ES-I3 (cell line): Measurements from ENCODE around the gene GP1BA.
A peak's percentile ranks its signal among the peaks of the same experiment; 100 is the strongest.

ENCODE experiments used
- H3K36me3 ChIP-seq: 2 replicates; pipeline ENCODE4 v1.6.1; 2013; ENCODE audit warnings: mild to moderate bottlenecking, low read length, control low read depth, moderate library complexity; ENCODE audit not compliant: insufficient read depth
- H3K4me1 ChIP-seq: 2 replicates; pipeline ENCODE4 v1.6.1; 2013; ENCODE audit warnings: mild to moderate bottlenecking, control low read depth, low read length; ENCODE audit not compliant: insufficient read depth
- H3K9ac ChIP-seq: 2 replicates; pipeline ENCODE4 v1.6.1; 2013; ENCODE audit warnings: low read depth, mild to moderate bottlenecking, low read length, moderate library complexity
- H3K9me3 ChIP-seq: 2 replicates; pipeline ENCODE4 v1.6.1; 2013; ENCODE audit warnings: mild to moderate bottlenecking, low read length, moderate library complexity; ENCODE audit not compliant: control insufficient read depth, insufficient read depth

Gene GP1BA

DNA sequence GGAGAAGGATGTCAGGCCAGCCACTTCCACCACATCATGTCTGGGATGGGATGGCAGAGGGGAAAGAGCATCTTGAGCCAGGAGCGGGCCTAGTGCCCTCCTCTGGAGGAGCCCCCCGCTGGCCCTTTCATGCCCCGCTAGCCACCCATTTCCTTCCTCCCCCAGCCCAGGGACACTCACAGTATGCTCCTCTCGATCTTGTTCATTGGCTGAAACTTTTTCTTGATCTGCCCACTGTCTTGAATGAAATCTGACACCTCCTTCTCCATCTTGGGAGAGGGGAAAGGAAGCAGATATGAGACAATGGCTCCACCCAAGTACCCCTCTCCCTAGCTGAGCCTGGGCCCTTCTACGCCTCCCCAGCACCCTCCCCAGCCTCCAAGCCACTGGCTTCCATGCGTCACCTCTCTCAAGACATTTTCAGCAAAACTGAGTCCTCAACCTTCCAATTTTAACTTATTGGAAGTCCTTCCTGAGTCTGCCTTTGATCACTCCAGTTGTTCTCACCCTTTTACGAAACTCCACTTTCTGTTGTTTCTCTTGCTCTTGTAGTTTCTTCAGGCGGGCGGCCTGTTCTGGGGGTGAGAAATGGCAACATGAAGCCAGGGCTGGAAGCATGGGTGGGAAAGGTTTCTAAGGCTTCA is 28.3 kb downstream of the GP1BA start:
- H3K9me3 ChIP-seq: no peaks in the 10 kb centered on the region
- H3K4me1 ChIP-seq: no peaks in the 10 kb centered on the region; the same call in 1 of the 2 replicates
- H3K9ac ChIP-seq: no peak overlapping the region
- no peaks in the 10 kb centered on the region; the same call in 1 of the 2 replicates for H3K36me3 ChIP-seq

DNA sequence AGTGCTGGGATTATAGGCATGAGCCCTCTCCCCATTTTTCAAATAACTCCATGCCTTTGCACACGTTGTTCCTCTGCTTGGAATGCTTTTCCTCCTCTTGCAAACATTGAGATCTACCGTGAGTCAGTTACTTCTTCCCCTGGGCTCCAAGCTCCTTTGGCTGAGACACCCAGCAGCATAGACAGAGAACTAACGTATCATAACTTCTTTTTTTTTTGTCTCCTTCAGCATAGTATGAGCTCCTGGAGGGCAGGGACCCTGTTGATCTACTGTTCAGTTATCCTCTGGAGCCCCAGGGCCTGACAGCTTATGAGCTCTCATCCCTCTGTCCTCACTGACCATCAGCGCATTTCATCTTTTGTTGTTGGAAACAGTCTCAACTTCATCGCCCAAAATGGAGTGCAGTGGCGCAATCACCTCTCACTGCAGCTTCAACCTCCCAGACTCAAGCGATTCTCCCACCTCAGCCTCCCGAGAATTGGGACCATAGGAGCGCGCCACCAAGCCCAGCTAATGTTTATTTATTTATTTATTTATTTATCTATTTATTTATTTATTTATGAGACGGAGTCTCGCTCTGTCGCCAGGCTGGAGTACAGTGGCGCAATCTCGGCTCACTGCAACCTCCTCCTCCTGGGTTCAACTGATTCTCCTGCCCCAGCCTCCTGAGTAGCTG is 33.4 kb downstream of the GP1BA start:
- no peaks in the 10 kb centered on the region for H3K9me3 ChIP-seq
- H3K36me3 ChIP-seq: peaks cover 5% of the 10 kb centered on the region
- peaks cover 11% of the 10 kb centered on the region for H3K4me1 ChIP-seq
- H3K9ac ChIP-seq: no peak overlapping the region

DNA sequence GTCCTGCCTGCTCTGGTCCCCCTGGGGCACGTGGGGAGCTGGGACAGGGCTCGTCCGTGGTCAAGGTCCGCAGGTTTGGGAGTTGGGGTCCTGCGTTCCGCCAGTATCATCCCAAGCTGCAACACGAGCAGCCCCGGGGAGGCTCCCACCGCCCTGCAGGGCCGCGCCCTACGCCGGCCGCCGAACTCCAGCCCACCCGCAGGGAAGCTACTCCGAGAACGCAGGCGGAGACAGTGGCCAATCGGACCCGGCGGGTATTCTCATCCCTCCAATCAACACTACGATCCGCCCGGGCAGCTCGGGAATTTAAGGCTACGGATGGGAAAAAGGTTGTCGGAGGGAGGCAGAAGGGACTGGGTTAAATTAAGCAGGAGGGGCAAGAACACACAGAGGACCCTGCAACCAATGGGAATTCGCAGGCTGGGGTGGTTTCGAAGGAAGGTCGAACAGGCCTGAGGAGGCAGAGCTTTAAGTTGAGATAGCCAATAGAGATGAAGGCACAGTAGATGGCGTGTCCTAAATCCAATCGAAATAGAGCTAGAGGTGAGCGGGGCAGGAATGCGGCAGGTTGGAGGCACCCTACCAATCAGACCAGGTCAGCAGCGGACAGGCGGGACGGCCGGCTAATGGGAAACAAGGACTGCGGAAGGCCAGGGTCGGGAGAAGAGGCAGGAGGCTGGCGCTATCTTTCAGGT is 34.9 kb downstream of the GP1BA start:
- Histone ChIP-seq H3K4me1 (peaks cover 11% of the 10 kb centered on the region), H3K9ac (peak overlapping the region; percentile 73), H3K36me3 (peaks cover 5% of the 10 kb centered on the region), H3K9me3 (no peaks in the 10 kb centered on the region)

DNA sequence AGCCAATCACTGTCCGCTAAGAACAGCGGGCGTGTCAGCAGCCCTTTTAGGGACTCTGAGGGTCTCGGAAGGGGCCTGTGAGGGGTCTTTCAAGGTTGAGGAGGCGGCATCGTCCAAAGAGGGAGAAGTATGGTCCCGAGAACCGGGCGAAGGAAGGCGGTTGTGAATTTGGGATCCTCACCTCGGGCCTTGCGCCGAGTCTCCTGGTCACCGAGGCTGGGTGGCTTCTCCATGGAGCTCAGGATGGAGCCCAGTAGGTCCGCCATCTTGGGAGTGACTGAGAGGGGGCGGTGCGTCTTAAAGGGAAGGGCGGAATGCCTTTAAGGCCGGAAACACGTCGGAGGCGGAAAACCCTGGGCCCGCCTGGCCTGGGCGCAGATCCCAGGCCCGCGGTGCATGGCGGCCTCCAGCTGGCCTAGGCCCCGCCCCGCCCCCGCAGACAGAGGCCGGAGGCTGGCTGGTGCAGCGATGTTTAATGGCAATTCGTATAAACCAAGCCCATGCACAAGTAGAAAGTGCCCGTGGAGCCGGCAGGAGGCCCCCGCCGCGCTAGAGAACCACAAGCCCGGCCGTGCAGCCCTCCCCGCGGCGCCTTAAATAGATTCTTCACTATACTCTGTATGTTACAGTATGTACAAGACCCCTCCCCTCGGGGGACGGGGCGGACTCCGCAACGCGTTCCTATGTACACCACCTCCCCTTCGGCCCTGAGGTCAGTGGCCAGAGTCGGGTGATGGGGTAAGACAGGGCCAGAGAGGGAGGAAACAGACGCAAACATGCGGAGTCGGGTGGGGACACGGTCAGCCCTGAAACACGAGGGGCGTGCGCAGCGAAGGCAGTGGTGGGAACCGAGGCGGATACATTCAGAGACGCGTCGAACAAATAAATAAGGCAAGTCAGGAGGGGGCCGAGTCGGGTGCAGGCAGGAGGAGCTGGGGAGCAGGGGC is 35.7 kb downstream of the GP1BA start, which contains the start of gene SPAG7:
TSS of gene SPAG7 (minus strand) at position 279 of the 947 bp plus-strand sequence. CDS start at position 266, 13 bp downstream.
- Histone ChIP-seq H3K9ac (peak within 1 kb of the TSS; percentile 73), H3K9me3 (no peaks in the 10 kb centered on the region), H3K36me3 (peaks cover 5% of the 10 kb centered on the region), H3K4me1 (peaks cover 11% of the 10 kb centered on the region)

DNA sequence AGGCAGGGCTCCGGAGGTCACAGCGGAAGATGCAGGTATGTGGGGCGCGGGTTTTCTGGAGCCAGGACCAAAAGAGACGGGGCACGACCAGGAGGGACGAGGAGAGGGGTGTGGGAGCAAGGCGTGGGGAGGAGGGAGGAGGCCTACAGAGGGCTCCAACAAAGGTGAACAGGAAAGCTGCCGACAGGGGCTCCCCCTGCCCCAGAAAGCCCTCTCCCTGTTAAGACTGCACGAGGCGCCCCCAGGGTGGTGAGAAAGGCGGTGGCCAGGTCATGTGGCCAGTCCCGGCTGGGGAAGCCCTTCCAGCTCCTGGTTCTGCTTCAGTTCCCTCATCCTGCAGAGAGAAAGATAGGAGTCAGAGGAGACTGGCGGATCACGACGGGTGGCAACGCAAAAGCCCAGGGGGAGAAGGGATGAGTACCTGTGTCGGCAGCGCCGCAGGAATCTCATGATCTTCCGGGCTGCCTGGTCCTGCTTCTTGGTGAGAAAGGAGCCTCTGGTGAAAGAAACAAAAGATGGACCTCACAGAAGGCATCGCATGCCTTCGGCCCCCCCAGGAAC is 36.5 kb downstream of the GP1BA start:
- H3K4me1 ChIP-seq: peaks cover 15% of the 10 kb centered on the region
- no peaks in the 10 kb centered on the region for H3K9me3 ChIP-seq
- peaks cover 5% of the 10 kb centered on the region; the same call in 1 of the 2 replicates for H3K36me3 ChIP-seq
- H3K9ac ChIP-seq: peak overlapping the region; percentile 73

DNA sequence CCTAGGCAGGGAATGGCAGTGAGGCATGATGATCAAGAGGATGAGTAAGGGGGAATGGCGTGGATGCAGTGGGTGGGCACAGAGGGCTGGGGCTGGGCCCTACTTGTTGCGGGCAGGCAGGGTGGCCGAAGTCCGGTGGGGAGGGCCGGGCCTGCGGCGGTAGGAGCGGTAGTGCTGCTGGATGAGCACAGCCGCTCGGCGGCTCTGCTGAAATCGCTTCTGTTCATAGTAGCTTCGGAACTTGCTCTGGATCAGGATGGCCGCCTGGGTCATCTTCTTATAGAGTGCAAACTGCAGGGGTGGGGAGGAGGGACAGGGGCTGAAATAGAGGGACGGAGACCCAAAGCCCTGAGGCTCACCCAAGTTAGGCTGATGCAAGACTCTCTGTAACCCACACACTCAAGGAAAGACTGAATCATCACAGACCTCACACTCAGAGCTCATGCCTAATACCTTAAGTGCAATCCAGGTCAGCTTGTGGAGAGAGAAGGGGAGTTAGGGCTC is 37.0 kb downstream of the GP1BA start:
- peak overlapping the region; percentile 73 for H3K9ac ChIP-seq
- peaks cover 5% of the 10 kb centered on the region; the same call in 1 of the 2 replicates for H3K36me3 ChIP-seq
- H3K4me1 ChIP-seq: peaks cover 15% of the 10 kb centered on the region

DNA sequence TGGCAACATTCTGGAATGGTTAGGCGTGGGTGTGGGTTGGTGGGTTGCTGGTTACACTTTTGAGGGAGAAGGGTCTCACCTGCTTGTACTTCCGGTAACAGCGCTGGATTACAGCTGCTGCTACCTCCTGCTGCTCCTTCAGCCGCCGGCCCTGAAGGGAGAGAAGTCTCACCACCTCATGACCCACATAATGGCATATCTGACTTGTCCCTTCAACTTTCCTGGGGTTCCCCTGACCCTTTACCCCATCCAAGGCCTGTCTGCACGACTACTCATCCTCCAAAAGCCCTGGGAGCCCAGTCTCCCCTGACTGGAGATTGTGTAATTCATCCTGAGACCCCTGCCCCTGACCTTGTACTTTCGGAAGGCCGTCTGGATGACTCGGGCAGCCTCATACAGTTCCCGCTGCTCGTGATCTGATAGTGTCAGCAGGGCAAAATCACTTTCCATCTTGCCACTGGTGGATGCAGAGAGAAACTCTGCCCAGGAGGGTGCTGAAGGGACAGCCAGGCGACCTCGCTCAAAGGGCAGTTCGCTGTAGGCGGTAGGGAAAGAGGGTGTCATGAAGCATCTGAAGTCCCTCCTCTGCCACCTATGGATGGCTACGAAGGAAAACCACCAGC is 37.6 kb downstream of the GP1BA start:
- Histone ChIP-seq H3K4me1 (peaks cover 15% of the 10 kb centered on the region), H3K36me3 (peaks cover 5% of the 10 kb centered on the region; the same call in 1 of the 2 replicates), H3K9ac (peak overlapping the region; percentile 73), H3K9me3 (no peaks in the 10 kb centered on the region)

More for the DNA sequence above, 37.0 kb downstream of the GP1BA start:
- no peaks in the 10 kb centered on the region for H3K9me3 ChIP-seq

DNA sequence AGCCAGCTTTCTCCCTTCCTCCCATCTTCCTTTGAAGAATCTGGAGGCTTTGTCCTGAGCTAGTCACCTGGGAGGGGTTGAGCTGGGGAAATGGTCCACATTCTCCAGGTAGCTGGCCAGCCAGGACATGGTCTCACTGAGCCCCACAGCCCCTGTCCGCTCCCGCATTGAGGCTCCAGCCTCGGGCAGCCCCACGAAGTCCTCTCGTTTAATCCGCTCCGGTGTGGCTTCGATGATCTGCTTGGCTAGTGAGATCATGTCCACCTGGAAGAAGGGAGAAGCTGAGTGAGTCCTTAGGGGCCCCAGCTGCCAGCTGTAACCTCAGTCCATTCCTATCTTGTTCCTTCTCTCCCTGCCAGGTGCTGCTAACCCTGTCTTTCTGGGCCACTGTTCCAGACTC is 38.2 kb downstream of the GP1BA start:
- H3K4me1 ChIP-seq: peaks cover 15% of the 10 kb centered on the region
- H3K36me3 ChIP-seq: peaks cover 5% of the 10 kb centered on the region; the same call in 1 of the 2 replicates
- H3K9ac ChIP-seq: no peak overlapping the region
- H3K9me3 ChIP-seq: no peaks in the 10 kb centered on the region

DNA sequence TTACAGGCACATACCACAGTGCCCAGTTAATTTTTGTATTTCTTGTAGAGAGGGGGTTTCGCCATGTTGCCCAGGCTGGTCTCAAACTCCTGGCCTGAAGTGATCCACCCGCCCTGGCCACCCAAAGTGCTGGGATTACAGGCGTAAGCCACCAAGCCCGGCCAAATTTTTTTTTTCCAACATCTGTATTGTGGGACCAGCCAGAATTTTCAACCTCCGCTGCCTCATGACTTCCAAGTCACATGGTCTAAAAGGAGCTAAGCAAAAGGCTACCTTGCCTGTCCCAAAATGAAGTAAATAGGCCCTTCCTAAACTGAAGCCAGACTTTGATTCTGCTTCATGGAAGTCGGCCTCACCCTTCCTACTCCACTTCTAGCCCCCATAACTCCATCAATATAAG is 39.7 kb downstream of the GP1BA start:
- Histone ChIP-seq H3K9me3 (no peaks in the 10 kb centered on the region), H3K36me3 (peaks cover 5% of the 10 kb centered on the region; the same call in 1 of the 2 replicates), H3K4me1 (peaks cover 15% of the 10 kb centered on the region), H3K9ac (no peak overlapping the region)

DNA sequence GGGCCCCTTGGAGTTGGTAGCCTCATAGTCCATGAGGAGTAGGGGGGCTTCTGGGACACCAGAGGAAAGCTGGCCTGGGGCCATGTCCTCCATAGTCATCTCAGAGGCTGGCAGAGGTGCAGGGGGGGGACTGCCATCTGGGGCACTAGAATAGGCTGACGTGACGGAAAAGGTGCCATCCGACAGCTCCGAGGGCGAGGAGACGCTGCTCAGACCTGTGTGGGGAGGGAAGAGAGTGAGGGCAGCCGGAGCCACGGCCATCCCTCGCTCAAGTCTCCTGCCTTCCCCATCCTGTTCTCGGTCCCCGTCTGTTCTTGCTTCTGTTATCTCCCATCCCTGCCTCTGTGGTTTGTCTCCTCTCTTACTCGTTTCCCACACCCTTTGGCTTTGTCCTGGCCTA is 40.2 kb downstream of the GP1BA start:
- no peaks in the 10 kb centered on the region for H3K9me3 ChIP-seq
- H3K4me1 ChIP-seq: peaks cover 15% of the 10 kb centered on the region
- H3K36me3 ChIP-seq: peaks cover 5% of the 10 kb centered on the region; the same call in 1 of the 2 replicates
- no peak overlapping the region for H3K9ac ChIP-seq

DNA sequence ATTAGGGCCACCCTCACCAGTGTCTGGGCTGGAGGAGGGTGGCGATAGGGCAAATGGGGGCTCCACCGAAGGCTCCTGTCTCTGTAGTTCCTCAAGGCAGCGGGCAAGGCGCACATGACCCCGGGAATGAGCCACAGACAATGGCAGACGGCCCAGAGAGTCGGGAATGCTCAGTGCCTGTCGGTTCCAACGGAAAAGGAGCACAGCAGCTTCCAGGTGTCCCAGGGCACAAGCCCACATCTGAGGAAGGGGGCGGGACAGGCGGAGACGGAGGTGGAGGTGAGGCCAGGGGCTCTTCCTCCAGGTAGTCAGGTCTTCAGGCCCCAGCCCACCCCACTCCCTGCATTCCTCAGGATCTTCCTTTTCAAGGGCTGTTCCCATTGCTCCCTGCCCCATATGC is 40.7 kb downstream of the GP1BA start:
- Histone ChIP-seq H3K9ac (no peak overlapping the region), H3K4me1 (peaks cover 15% of the 10 kb centered on the region), H3K9me3 (no peaks in the 10 kb centered on the region), H3K36me3 (peaks cover 9% of the 10 kb centered on the region)

DNA sequence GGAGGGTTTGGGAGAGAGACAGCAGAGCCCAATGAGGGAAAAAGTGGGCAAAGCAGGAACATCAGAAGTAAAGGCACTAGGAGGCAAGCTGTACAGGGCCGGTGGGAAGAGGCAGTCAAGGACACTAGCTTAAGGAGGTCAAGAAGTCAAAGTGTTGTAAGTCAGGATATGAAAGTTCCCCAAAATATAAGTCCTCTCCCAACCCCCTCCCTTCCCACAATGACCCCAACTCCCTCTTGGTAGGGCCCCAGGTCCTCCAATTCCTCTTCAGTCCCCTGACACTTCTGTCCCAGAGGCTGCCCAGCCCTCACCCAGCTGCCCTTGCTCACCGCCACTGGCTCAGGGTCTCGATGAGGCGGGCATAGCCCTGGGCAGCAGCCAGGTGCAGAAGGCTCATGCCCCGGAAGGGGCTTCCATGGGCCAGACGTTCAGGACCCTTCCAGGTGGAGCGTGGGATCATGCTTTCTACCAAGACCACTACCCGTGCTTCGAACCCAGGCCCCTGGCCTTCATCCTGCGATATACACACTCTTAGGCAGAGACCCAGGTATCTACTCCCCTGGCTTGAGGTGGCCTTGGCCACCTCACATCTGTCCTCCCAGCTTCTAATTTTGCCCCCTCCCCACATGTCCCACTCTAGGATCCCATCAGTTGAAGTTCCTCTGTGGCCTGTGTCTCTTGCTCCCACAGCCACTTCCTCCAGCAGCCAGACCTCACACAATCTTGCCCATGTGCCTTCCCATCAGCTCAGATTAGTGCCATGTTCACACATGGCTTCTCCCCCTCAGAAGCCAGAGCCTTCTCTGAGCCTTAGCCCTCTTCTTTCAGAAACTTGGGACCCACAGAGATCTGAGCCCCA is 41.4 kb downstream of the GP1BA start:
- Histone ChIP-seq H3K9me3 (no peaks in the 10 kb centered on the region), H3K9ac (no peak overlapping the region), H3K4me1 (peaks cover 15% of the 10 kb centered on the region), H3K36me3 (peaks cover 12% of the 10 kb centered on the region)
